SK-N-SH (cell line): ENCODE measurements around the gene MAP3K8. TPM values are rescaled to one million over a fixed set of nuclear protein-coding genes. Genes with fewer than 3 reads are reported as not detected.

Source experiments
- CTCF ChIA-PET: fragments of 300-600, 350-600 bp; formaldehyde crosslinking; extraction: SDS; loops from one replicate; lab custom pipeline; 2021; lab: Yijun Ruan, JAX
- POLR2A ChIA-PET: fragments of 350-600 bp; sonication (Branson Sonifier 250); formaldehyde crosslinking; extraction: SDS; loops from one replicate; lab custom pipeline; 2020; ENCODE audit warnings: antibody characterized with exemption, inconsistent platforms; lab: Yijun Ruan, JAX
- DNase-seq: peaks from one replicate; pipeline ENCODE4 v3.0.0; 2012
- H2AFZ ChIP-seq: fragments of 200-600 bp; sonication (generic); 2 replicates; pipeline ENCODE4 v1.8.1; 2016; ENCODE audit warnings: antibody characterized with exemption, mild to moderate bottlenecking, low read depth
- H3F3A ChIP-seq: fragments of 200-600 bp; sonication (generic); replicated peaks from 2 replicates; pipeline ENCODE3; 2016; ENCODE audit warnings: antibody characterized with exemption, mild to moderate bottlenecking; ENCODE audit not compliant: insufficient read depth
- H3K27ac ChIP-seq, 2 experiments: fragments of 200-500 bp in 1 of 2; fragments of 200-600 bp in 1 of 2; sonication (Bioruptor generic) in 1 of 2; sonication (generic), shearing (Covaris generic) in 1 of 2; 2 replicates each; pipeline versions ENCODE4 v1.5.1 to v1.6.1; 2014 to 2016; ENCODE audit warnings: low read depth in 2 of 2, inconsistent platforms in 1 of 2, low read length in 1 of 2, mild to moderate bottlenecking in 1 of 2, mixed read lengths in 1 of 2
- H3K27me3 ChIP-seq: fragments of 200-600 bp; sonication (generic), shearing (Covaris generic); 2 replicates; pipeline ENCODE4 v1.6.1; 2016; ENCODE audit warnings: mixed run types; ENCODE audit not compliant: insufficient read depth
- H3K36me3 ChIP-seq, 2 experiments: fragments of 200-500 bp in 1 of 2; fragments of 200-600 bp in 1 of 2; sonication (Bioruptor generic) in 1 of 2; sonication (generic) in 1 of 2; replicated peaks in 1 of 2; 2 replicates each; pipeline versions ENCODE3 to v1.5.1; 2014 to 2016; ENCODE audit warnings: low read length in 1 of 2, mild to moderate bottlenecking in 1 of 2; ENCODE audit not compliant: insufficient read depth in 2 of 2, control insufficient read depth in 1 of 2
- H3K4me1 ChIP-seq, 2 experiments: fragments of 200-500 bp in 1 of 2; fragments of 200-600 bp in 1 of 2; sonication (Bioruptor generic) in 1 of 2; sonication (generic), shearing (Covaris generic) in 1 of 2; 2 replicates each; pipeline versions ENCODE4 v1.5.1 to v1.6.1; 2014 to 2016; ENCODE audit warnings: low read depth in 1 of 2, low read length in 1 of 2, mixed run types in 1 of 2; ENCODE audit not compliant: insufficient read depth in 2 of 2, control insufficient read depth in 1 of 2
- H3K4me2 ChIP-seq: fragments of 200-600 bp; sonication (generic), shearing (Covaris generic); 2 replicates; pipeline ENCODE4 v1.6.1; 2017; ENCODE audit warnings: mixed run types
- H3K4me3 ChIP-seq, 2 experiments: fragments of 200-500 bp in 1 of 2; fragments of 200-600 bp in 1 of 2; sonication (Bioruptor generic) in 1 of 2; sonication (generic), shearing (Covaris generic) in 1 of 2; 2 replicates each; pipeline versions ENCODE4 v1.5.1 to v1.8.1; 2014 to 2016; ENCODE audit warnings: low read depth in 2 of 2, inconsistent platforms in 1 of 2, low read length in 1 of 2, mild to moderate bottlenecking in 1 of 2, mixed read lengths in 1 of 2, moderate library complexity in 1 of 2
- H3K79me2 ChIP-seq: fragments of 200-600 bp; sonication (generic); 2 replicates; pipeline ENCODE4 v1.8.1; 2017; ENCODE audit warnings: mild to moderate bottlenecking; ENCODE audit not compliant: insufficient read depth
- H3K9ac ChIP-seq: fragments of 200-600 bp; sonication (generic); 2 replicates; pipeline ENCODE4 v1.6.1; 2017; ENCODE audit warnings: mixed run types
- H3K9me2 ChIP-seq: fragments of 200-600 bp; sonication (generic); 2 replicates; pipeline ENCODE4 v1.6.1; 2017; ENCODE audit warnings: mixed run types
- H3K9me3 ChIP-seq: fragments of 200-600 bp; sonication (generic); 2 replicates; pipeline ENCODE4 v1.6.1; 2017; ENCODE audit warnings: mixed run types, mild to moderate bottlenecking, moderate library complexity
- H4K20me1 ChIP-seq: fragments of 200-600 bp; sonication (generic); 2 replicates; pipeline ENCODE4 v1.6.1; 2017; ENCODE audit warnings: mild to moderate bottlenecking, mixed run types; ENCODE audit not compliant: insufficient read depth
- EP300 ChIP-seq, 2 experiments: IDR thresholded peaks; 2 replicates each; pipeline versions ENCODE4 v1.4.0 to v1.6.1; 2012; ENCODE audit warnings: borderline replicate concordance in 1 of 2, low read depth in 1 of 2, low read length in 1 of 2
- EZH2phosphoT487 ChIP-seq: fragments of 200-600 bp; sonication (generic); IDR thresholded peaks from 2 replicates; pipeline ENCODE4 v1.6.1; 2017; ENCODE audit warnings: low read depth, mixed run types, mild to moderate bottlenecking, antibody characterized with exemption, moderate library complexity, borderline replicate concordance
- FOXM1 ChIP-seq: IDR thresholded peaks from 2 replicates; pipeline ENCODE4 v1.4.0; 2012; ENCODE audit warnings: low read depth, mild to moderate bottlenecking
- MAX ChIP-seq: IDR thresholded peaks from 2 replicates; pipeline ENCODE4 v1.4.0; 2012; ENCODE audit warnings: low read depth
- MEF2A ChIP-seq: IDR thresholded peaks from 2 replicates; pipeline ENCODE4 v1.4.0; 2012; ENCODE audit warnings: low read depth, borderline replicate concordance
- MXI1 ChIP-seq: IDR thresholded peaks from 2 replicates; pipeline ENCODE4 v1.6.1; 2012; ENCODE audit warnings: mild to moderate bottlenecking, low read depth, low read length, improper control_type of control experiment
- POLR2AphosphoS5 ChIP-seq: IDR thresholded peaks from 2 replicates; pipeline ENCODE4 v1.6.1; 2012; ENCODE audit warnings: low read depth, low read length
- RAD21 ChIP-seq: IDR thresholded peaks from 2 replicates; pipeline ENCODE4 v1.6.1; 2012; ENCODE audit warnings: mild to moderate bottlenecking, low read length
- REST ChIP-seq: IDR thresholded peaks from 2 replicates; pipeline ENCODE4 v1.6.1; 2012; ENCODE audit warnings: mild to moderate bottlenecking, low read depth, low read length, moderate library complexity
- SIN3A ChIP-seq: IDR thresholded peaks from 2 replicates; pipeline ENCODE4 v1.6.1; 2012; ENCODE audit warnings: low read depth, mild to moderate bottlenecking, low read length, moderate library complexity, borderline replicate concordance
- TAF1 ChIP-seq: IDR thresholded peaks from 2 replicates; pipeline ENCODE4 v1.6.1; 2012; ENCODE audit warnings: low read depth, mild to moderate bottlenecking, low read length, moderate library complexity, borderline replicate concordance
- TEAD4 ChIP-seq: IDR thresholded peaks from 2 replicates; pipeline ENCODE4 v1.4.0; 2012; ENCODE audit warnings: mild to moderate bottlenecking, borderline replicate concordance; ENCODE audit not compliant: insufficient read depth
- USF1 ChIP-seq: IDR thresholded peaks from 2 replicates; pipeline ENCODE4 v1.4.0; 2012; ENCODE audit warnings: low read depth, borderline replicate concordance
- YY1 ChIP-seq: IDR thresholded peaks from 2 replicates; pipeline ENCODE4 v1.4.0; 2012; ENCODE audit warnings: low read depth, mild to moderate bottlenecking
- WGBS: methylation state at CpG from one replicate; pipeline ENCODE4 v1.1.6; 2017; ENCODE audit warnings: low lambda C conversion rate; 5-methylcytosine and 5-hydroxymethylcytosine counted together
- polyA plus RNA-seq, 3 experiments: library from polyadenylated mRNA; depleted of rRNA; stranded (reverse); fragments of >200 nt; gene quantifications; 2 replicates each; pipeline ENCODE4 v1.2.3, GENCODE V29; 2012
- TF ChIP-seq, protein P1 (sequence below): IDR thresholded peaks from 2 replicates; pipeline ENCODE4; 2012
- TF ChIP-seq, protein P2 (sequence below): fragments of 150-350 bp; IDR thresholded peaks from 2 replicates; pipeline ENCODE4 v1.6.1; 2017; ENCODE audit warnings: antibody characterized with exemption, low read length, low read depth, borderline replicate concordance

The MAP3K8 gene
- polyA plus RNA-seq, 1 of the 3 experiments (the other 2 are of a cell fraction), result 3.7 TPM

DNA sequence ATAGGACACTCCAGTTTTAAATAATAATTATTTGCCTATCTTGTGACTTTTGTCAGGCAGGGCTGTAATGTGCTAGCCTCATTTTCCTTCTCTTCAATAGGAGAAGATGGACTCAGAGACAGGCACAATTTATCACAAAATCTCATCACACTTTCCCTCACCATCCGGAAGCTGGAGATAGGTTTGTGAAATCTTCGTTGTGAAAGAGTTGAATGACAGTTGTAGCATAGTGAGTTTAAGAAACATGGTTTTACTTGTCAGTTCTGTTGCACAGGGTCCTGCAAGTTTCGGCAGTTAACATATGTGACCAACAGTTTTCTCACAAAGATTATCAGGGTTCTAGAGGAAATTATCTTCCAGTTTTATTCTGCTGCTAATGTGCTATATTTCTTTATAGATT, 37.7 kb upstream of the MAP3K8 start:
- CTCF ChIA-PET, result interaction anchor here (0.6 to 2.9 kb wide), 7 partner anchors 16 to 195 kb away, joined by 3 to 18 read pairs (median 4); no protein-coding TSS in a partner anchor
- no peak overlapping the region for H3K4me3 ChIP-seq
- no peaks in the 10 kb centered on the region for H3K36me3 ChIP-seq
- no peak for DNase-seq
- peaks cover 0 to 14% of the 10 kb centered on the region in 2 experiments; a peak in 1 of 4 replicates for H3K4me1 ChIP-seq
- no peak overlapping the region for H3K27ac ChIP-seq
- H3F3A ChIP-seq, result no peaks in the 10 kb centered on the region
- H3K9ac ChIP-seq, result no peak overlapping the region
- no peak overlapping the region for H3K4me2 ChIP-seq
- no peaks in the 10 kb centered on the region for H3K79me2 ChIP-seq
- POLR2A ChIA-PET, result no interaction called here
- no peaks in the 10 kb centered on the region for H3K9me2 ChIP-seq
- whole genome bisulfite sequencing, result 69% methylated on average over 3 of the region's 3 CpGs
- H2AFZ ChIP-seq, result no peak overlapping the region
- no peaks in the 10 kb centered on the region for H4K20me1 ChIP-seq
- no peaks in the 10 kb centered on the region for H3K9me3 ChIP-seq
- no peak for TF ChIP-seq REST
- no peak for TF ChIP-seq FOXM1
- TF ChIP-seq, protein P1, sequence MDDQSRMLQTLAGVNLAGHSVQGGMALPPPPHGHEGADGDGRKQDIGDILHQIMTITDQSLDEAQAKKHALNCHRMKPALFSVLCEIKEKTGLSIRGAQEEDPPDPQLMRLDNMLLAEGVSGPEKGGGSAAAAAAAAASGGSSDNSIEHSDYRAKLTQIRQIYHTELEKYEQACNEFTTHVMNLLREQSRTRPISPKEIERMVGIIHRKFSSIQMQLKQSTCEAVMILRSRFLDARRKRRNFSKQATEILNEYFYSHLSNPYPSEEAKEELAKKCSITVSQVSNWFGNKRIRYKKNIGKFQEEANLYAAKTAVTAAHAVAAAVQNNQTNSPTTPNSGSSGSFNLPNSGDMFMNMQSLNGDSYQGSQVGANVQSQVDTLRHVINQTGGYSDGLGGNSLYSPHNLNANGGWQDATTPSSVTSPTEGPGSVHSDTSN, result no peak
- no peak for TF ChIP-seq EZH2phosphoT487
- no peak for TF ChIP-seq USF1
- no peak for TF ChIP-seq MEF2A
- no peak for TF ChIP-seq SIN3A
- TF ChIP-seq TEAD4, result no peak
- TF ChIP-seq EP300 (IDR thresholded peaks at IDR 0.05; ENCODE audit: borderline replicate concordance in 1 of 2, low read depth in 1 of 2, low read length in 1 of 2), result no peak
- no peak for TF ChIP-seq TAF1
- peaks cover 7% of the 10 kb centered on the region; the same call in 1 of the 2 replicates for H3K27me3 ChIP-seq

GRCh38 chr10:30396698-30397097, 37.3 kb upstream of the MAP3K8 start:
- Histone ChIP-seq H3K27me3 (peaks cover 7% of the 10 kb centered on the region; the same call in 1 of the 2 replicates), H3K4me2 (no peak overlapping the region), H3K4me3 (no peak overlapping the region), H3K27ac (no peak overlapping the region), H3F3A (no peaks in the 10 kb centered on the region), H2AFZ (no peak overlapping the region), H3K9me2 (no peaks in the 10 kb centered on the region), H3K36me3 (no peaks in the 10 kb centered on the region), H3K9ac (no peak overlapping the region), H3K79me2 (no peaks in the 10 kb centered on the region), H3K9me3 (no peaks in the 10 kb centered on the region), H3K4me1 (peaks cover 0 to 14% of the 10 kb centered on the region in 2 experiments; a peak in 1 of 4 replicates), H4K20me1 (no peaks in the 10 kb centered on the region)
- CTCF ChIA-PET, result interaction anchor here (0.6 to 2.9 kb wide), 5 partner anchors 16 to 194 kb away, joined by 3 to 18 read pairs (median 4); no protein-coding TSS in a partner anchor
- no peak for DNase-seq
- POLR2A ChIA-PET, result no interaction called here
- WGBS, result 61% methylated on average over 2 of the region's 2 CpGs
- TF ChIP-seq MAX (no peak), POLR2AphosphoS5 (no peak), MXI1 (no peak), EP300 (IDR thresholded peaks at IDR 0.05; ENCODE audit: borderline replicate concordance in 1 of 2, low read depth in 1 of 2, low read length in 1 of 2) (no peak), TEAD4 (no peak), REST (no peak), YY1 (no peak), RAD21 (no peak), EZH2phosphoT487 (no peak)
- TF ChIP-seq, protein P2, sequence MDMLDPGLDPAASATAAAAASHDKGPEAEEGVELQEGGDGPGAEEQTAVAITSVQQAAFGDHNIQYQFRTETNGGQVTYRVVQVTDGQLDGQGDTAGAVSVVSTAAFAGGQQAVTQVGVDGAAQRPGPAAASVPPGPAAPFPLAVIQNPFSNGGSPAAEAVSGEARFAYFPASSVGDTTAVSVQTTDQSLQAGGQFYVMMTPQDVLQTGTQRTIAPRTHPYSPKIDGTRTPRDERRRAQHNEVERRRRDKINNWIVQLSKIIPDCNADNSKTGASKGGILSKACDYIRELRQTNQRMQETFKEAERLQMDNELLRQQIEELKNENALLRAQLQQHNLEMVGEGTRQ, result no peak
